ENCODE results near the gene SPRR1B. TPM values are rescaled to one million over a fixed set of nuclear protein-coding genes. Genes with fewer than 3 reads are reported as not detected.

The SPRR1B gene
- total and polyA plus RNA-seq, 2 donors (not counting 1 experiment from before 2014, with no cell fraction given): not detected

DNA sequence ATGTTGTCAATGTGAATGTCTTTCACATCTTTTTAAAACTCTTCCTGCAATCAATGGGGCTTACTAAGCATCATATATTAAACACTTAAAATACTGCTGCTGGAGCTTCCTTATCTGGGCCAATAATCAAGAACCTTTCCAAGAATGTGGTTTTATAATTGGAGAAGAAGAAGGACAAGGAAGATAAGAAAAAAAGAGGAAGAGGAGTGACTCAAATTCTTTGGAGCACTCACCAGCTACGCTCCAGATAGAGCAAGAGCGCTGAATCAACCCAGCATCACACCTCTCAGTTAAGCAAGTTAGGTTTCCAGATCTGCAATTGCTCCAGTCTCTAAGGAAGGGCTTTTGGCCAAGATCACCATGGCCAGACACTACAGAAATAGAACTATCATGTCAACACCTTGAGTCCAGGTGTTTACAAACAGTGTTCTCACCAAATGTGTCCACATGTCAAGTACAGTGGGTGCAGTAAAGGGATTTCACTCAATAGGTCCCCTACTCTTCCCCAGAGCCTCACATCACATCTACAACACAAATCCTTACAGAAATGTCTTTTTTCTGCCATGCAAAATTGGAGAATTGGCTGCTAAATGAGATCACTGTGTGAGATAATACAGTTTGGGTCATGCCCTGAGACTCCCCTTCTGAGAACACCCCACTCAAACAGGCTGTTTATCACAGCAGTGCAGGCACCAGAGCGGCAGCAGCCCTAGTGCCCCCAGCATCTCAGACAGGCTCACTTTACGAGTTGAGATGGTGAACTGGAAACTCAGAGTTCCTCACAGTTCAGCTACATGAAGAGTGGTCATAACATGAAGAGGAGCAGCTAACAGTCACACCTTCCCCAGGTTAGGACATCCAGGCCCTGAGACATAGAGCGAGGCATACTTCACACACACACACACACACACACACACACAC is 42.1 kb downstream of the SPRR1B start:
- Histone ChIP-seq H3K27ac (ENCODE audit: low read length in 2 of 2) (no peak overlapping the region), H3K4me2 (replicated peaks; ENCODE audit: low read depth, low read length, poor library complexity, severe bottlenecking) (no peak overlapping the region), H3K4me3 (ENCODE audit: control extremely low read depth in 1 of 5, extremely low read depth in 1 of 5, insufficient read depth in 1 of 5, low read depth in 2 of 5, low read length in 4 of 5) (no peak overlapping the region), H2AFZ (ENCODE audit: insufficient read depth, low read depth, low read length, poor library complexity, severe bottlenecking) (no peak overlapping the region), H3K9me3 (ENCODE audit: control extremely low read depth in 1 of 3, control insufficient read depth in 2 of 3, insufficient read depth in 1 of 3, low read length in 2 of 3) (no peaks in the 10 kb centered on the region), H3K27me3 (replicated peaks in 1 of 4; ENCODE audit: control extremely low read depth in 1 of 4, control insufficient read depth in 3 of 4, insufficient read depth in 4 of 4, low read length in 3 of 4) (no peaks in the 10 kb centered on the region), H3K9ac (ENCODE audit: low read length) (no peak overlapping the region), H4K20me1 (ENCODE audit: control insufficient read depth, insufficient read depth, low read length, poor library complexity, severe bottlenecking) (no peaks in the 10 kb centered on the region), H3K4me1 (ENCODE audit: control insufficient read depth in 2 of 2, insufficient read depth in 2 of 2, low read length in 2 of 2) (no peaks in the 10 kb centered on the region), H3K36me3 (replicated peaks in 1 of 2; ENCODE audit: control extremely low read depth in 1 of 2, control insufficient read depth in 1 of 2, extremely low read depth in 1 of 2, insufficient read depth in 2 of 2, low read length in 1 of 2) (no peaks in the 10 kb centered on the region), H3K79me2 (ENCODE audit: control insufficient read depth, insufficient read depth, low read length) (no peaks in the 10 kb centered on the region)
- Mint-ChIP-seq H3K4me3 (no peak overlapping the region), H3K27me3 (peaks cover 14% of the 10 kb centered on the region), H3K4me1 (no peaks in the 10 kb centered on the region), H3K27ac (no peak overlapping the region), H3K9me3 (ENCODE audit: insufficient read depth) (no peaks in the 10 kb centered on the region)
- TF ChIP-seq, protein P1, sequence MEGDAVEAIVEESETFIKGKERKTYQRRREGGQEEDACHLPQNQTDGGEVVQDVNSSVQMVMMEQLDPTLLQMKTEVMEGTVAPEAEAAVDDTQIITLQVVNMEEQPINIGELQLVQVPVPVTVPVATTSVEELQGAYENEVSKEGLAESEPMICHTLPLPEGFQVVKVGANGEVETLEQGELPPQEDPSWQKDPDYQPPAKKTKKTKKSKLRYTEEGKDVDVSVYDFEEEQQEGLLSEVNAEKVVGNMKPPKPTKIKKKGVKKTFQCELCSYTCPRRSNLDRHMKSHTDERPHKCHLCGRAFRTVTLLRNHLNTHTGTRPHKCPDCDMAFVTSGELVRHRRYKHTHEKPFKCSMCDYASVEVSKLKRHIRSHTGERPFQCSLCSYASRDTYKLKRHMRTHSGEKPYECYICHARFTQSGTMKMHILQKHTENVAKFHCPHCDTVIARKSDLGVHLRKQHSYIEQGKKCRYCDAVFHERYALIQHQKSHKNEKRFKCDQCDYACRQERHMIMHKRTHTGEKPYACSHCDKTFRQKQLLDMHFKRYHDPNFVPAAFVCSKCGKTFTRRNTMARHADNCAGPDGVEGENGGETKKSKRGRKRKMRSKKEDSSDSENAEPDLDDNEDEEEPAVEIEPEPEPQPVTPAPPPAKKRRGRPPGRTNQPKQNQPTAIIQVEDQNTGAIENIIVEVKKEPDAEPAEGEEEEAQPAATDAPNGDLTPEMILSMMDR (IDR thresholded peaks at IDR 0.05): no peak
- no peak for TF ChIP-seq EZH2 (IDR thresholded peaks at IDR 0.05; ENCODE audit: borderline replicate concordance, insufficient read depth, low read depth, low read length, poor library complexity, severe bottlenecking)
- CTCF ChIA-PET: no interaction called here
- 60% methylated on average over 3 of the region's 5 CpGs for WGBS (ENCODE audit: insufficient coverage)
- POLR2A ChIA-PET: no interaction called here
- no peak for DNase-seq
- ATAC-seq (ENCODE audit: low read depth): no peak
- intact Hi-C loops (cut with micrococcal nuclease): no loop called here

DNA sequence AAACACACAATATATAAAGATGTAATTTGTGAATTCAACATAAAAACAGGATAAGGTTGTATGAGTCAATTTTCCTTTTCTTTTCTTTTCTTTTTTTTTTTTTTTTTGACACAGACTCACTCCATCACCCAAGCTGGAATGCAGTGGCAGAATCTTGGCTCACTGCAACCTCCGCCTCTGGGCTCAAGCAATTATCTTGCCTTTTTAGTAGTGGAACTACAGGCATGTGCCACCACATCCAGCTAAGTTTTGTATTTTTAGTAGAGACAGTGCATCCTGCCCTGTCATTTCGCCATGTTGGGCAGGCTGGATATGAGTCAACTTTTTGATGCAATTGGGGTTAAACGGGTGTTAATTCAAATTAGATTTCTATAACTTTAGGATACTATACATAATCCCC is 50.7 kb downstream of the SPRR1B start:
- Histone ChIP-seq H3K79me2 (ENCODE audit: control insufficient read depth, insufficient read depth, low read length) (no peaks in the 10 kb centered on the region), H3K4me3 (ENCODE audit: control extremely low read depth in 1 of 5, extremely low read depth in 1 of 5, insufficient read depth in 1 of 5, low read depth in 2 of 5, low read length in 4 of 5) (no peak overlapping the region), H3K4me2 (replicated peaks; ENCODE audit: low read depth, low read length, poor library complexity, severe bottlenecking) (no peak overlapping the region), H4K20me1 (ENCODE audit: control insufficient read depth, insufficient read depth, low read length, poor library complexity, severe bottlenecking) (no peaks in the 10 kb centered on the region), H2AFZ (ENCODE audit: insufficient read depth, low read depth, low read length, poor library complexity, severe bottlenecking) (no peak overlapping the region), H3K4me1 (ENCODE audit: control insufficient read depth in 2 of 2, insufficient read depth in 2 of 2, low read length in 2 of 2) (no peaks in the 10 kb centered on the region), H3K9me3 (ENCODE audit: control extremely low read depth in 1 of 3, control insufficient read depth in 2 of 3, insufficient read depth in 1 of 3, low read length in 2 of 3) (peaks cover 0 to 3% (median 0%) of the 10 kb centered on the region in 3 donors), H3K36me3 (replicated peaks in 1 of 2; ENCODE audit: control extremely low read depth in 1 of 2, control insufficient read depth in 1 of 2, extremely low read depth in 1 of 2, insufficient read depth in 2 of 2, low read length in 1 of 2) (no peaks in the 10 kb centered on the region), H3K27ac (ENCODE audit: low read length in 2 of 2) (no peak overlapping the region), H3K9ac (ENCODE audit: low read length) (no peak overlapping the region), H3K27me3 (replicated peaks in 1 of 4; ENCODE audit: control extremely low read depth in 1 of 4, control insufficient read depth in 3 of 4, insufficient read depth in 4 of 4, low read length in 3 of 4) (no peaks in the 10 kb centered on the region)
- POLR2A ChIA-PET: no interaction called here
- Mint-ChIP-seq H3K4me1 (no peaks in the 10 kb centered on the region), H3K9me3 (ENCODE audit: insufficient read depth) (peaks cover 5% of the 10 kb centered on the region), H3K4me3 (no peak overlapping the region), H3K27me3 (peaks cover 38% of the 10 kb centered on the region), H3K27ac (no peak overlapping the region)
- CTCF ChIA-PET: no interaction called here
- no peak for DNase-seq
- WGBS (ENCODE audit: insufficient coverage): 100% methylated on average over 1 of the region's 3 CpGs
- TF ChIP-seq, protein P1 (IDR thresholded peaks at IDR 0.05): no peak
- no peak for TF ChIP-seq EZH2 (IDR thresholded peaks at IDR 0.05; ENCODE audit: borderline replicate concordance, insufficient read depth, low read depth, low read length, poor library complexity, severe bottlenecking)
- intact Hi-C loops (cut with micrococcal nuclease): no loop called here
- no peak for ATAC-seq (ENCODE audit: low read depth)

Measured in B cell (primary cell).